Hematopoietic multipotent progenitor cell treated with erythropoietin and hydrocortisone succinate and interleukin-3 and kit ligand, for 8 days (in vitro differentiated cells): ENCODE measurements around the gene CCR6.
"Not testable (repeated sequence)": the region's sequence is repeated elsewhere in the genome, so short reads cannot be mapped to it uniquely, and the experiment has no call there.

ENCODE experiments used
- DNase-seq: peaks from one replicate; pipeline ENCODE4 v3.0.0-alpha.2; 2015

Gene CCR6

DNA sequence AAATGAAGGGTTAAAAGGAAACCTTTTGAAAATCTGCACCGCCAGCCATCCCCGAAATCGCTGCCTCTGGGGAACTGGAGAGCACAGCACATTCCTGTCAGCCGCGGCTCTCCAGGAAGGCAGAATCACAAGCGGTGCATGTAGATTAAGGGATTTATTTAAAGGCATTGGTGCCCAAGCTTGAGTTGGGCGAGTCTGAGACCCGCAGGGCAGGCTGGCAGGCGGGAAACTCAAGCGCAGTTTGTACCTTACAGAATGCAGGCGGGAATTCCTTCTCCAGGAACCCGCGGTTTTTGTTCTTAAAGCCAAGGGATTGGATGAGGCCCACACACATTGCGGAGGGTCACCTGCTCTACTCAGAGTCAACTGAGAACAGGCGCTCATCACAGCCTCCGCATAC, 24.1 kb downstream of the CCR6 start:
- DNase-seq, result no peak

- no peak for DNase-seq
Measured at GRCh38 chr6:167148021-167148420, 25.1 kb downstream of the CCR6 start.

- DNase-seq, result no peak
Measured at GRCh38 chr6:167148997-167149396, 26.1 kb downstream of the CCR6 start.

GRCh38 chr6:167150941-167151549, 28.1 kb downstream of the CCR6 start:
- DNase-seq, result no peak

GRCh38 chr6:167151648-167152047, 28.8 kb downstream of the CCR6 start:
- DNase-seq, result no peak

- DNase-seq, result no peak
Measured at GRCh38 chr6:167152862-167153261, 30.0 kb downstream of the CCR6 start.

- DNase-seq, result no peak
Measured at GRCh38 chr6:167153521-167153959, 30.6 kb downstream of the CCR6 start.

DNA sequence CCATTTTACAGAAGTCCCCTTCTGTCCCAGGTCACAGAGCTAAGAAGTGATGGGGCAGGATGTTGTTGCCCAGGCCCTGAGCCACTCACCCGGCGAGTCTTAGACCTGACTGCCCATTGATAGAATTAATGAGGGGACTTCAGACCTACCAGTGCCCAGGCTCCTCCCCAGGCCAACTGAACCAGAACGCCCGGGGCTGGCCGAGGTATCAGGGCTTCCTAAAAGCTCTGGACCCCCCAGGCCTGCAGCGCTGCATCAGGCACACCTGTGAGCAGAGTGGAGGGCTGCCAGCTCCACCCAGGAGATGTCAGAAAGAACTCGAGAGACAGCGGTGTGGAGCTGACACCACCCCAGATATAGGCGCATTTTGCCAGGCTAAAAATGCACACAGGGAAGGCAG, 31.4 kb downstream of the CCR6 start:
- DNase-seq, result no peak

GRCh38 chr6:167154895-167155294, 32.0 kb downstream of the CCR6 start:
- DNase-seq, result no peak

DNA sequence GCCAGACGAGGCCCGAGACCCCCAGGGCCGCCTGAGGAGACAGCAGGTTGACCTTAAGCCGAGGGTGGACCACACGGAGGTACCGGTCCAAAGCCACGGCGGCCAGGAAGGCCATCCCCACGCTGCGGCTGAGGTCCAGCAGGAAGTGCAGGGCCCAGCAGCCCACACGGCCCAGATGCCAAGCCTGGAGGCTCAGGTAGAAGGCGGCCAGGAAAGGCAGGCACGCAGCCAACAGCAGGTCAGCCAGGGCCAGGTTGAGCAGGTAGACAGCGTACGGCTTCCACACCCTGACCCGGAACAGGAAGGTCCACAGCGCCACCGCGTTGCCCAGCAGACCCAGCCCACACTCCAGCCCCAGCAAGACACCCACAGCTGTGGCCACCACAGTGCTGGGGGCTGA, 34.5 kb downstream of the CCR6 start:
- DNase-seq, result no peak

- DNase-seq, result no peak
Measured at GRCh38 chr6:167157863-167158262, 35.0 kb downstream of the CCR6 start, which contains the start of gene GPR31. TSS of gene GPR31 (minus strand) at chr6:167157980. CDS start at chr6:167157831, 149 bp downstream.

GRCh38 chr6:167161851-167162467, 39.1 kb downstream of the CCR6 start:
- DNase-seq, result no peak

DNA sequence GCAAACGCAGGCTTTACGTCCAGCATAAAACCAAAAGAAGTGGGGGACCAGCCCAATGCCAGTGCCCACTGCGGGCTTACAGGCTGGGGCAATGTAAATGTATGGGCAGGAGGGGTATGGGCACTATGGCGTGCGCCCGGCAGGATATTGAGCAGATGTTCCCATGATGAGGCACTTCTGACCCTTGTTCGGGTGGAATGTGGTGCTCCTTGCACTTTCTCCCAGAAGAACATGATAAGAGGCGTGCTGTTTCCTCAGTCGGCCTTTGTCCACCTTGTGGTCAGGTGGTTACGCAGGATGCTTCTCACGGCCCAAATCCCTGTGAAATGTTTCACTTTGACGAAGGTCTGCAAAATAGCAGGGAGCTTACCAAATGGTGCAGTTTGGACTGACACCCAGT, 39.7 kb downstream of the CCR6 start:
- DNase-seq, result no peak

- DNase-seq, result no peak
Measured at GRCh38 chr6:167163476-167164011, 40.6 kb downstream of the CCR6 start.

- no peak for DNase-seq
Measured at GRCh38 chr6:167164261-167164660, 41.4 kb downstream of the CCR6 start.

DNA sequence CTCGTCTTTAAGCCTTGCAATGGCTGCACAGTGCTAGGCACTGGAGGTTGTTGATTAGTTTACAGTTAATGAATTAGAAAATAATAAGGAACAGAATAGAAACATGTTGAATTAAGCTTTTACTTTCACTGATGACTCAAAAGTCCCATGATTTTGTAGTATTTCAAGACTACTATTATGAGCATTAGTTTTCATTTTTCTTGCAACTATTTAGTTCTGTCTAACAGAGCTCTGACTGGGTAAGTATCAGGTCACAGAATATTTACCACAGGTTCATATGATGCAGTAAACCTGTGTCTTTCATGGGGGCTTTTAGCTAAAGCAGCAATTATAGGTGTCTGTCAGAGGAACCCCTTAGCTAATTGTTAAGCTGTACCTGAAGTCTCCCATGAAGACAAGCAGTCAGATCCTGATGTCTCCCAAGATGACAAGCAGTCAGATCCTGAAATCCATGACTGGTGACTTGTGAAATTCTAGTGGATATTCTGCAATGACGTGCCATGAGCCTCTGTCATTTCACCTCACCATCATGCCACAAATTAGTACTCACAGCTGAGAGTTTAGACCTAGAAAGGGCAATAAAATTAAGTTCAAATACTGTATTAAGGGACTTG, 43.1 kb downstream of the CCR6 start:
- no peak for DNase-seq

DNA sequence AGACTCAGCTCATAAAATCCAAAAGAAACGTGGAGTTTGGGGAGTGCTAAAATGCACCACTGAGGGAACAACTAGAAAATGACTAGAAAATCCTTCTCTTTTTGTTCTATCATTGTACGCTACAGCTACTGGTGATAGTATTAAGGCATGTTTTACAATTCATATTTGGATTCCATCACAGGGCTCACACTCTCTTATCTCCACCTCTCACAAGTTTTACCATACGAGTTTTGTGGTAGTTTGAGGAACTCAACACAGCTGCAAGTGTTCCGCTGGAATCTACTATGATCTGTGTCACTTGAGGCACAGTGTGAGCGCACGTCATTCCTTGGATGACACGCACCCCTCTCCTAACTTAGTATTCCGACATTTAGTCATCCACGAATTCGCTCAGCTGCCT, 44.8 kb downstream of the CCR6 start:
- peak; percentile 5 for DNase-seq

DNA sequence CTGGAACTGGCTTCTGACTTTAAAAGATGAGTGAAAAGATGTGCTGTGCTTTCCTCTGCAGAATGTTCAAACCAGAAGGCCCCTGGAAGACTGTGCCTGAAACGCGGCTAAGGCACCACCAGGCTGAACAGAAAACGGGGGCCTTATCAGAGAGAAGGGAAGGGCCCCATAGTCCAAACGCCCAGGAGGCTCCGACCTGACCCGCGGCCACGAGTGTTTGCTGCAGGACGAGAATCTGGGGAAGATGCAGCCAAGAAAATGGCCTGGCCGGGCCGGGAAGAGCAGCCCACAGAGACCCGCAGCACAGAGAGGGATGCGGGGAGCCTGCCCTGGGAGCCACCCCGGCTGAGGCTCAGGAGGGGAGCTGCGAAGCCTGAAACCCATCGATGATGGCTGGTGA, 45.4 kb downstream of the CCR6 start:
- DNase-seq, result not testable (repeated sequence)

- DNase-seq, result not testable (repeated sequence)
Measured at GRCh38 chr6:167169867-167170266, 47.0 kb downstream of the CCR6 start.

DNA sequence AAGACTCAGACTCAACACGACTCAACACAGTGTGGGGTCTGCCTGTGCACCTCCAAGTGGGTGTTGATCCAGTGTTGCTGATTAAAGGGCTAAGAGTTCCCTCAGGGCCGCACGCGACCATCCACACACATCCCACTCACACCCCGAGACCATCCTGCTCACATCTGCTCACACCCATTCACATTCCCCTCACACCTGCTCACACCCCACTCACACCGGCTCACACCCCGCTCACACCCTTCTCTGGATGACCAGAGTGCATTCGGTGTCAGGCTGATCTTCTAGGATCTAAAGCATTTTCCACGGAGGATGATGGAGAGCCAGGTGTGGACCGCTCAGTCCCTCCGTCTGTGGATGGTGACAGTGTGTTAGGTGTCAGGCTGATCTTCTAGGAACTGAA, 48.4 kb downstream of the CCR6 start:
- not testable (repeated sequence) for DNase-seq

- not testable (repeated sequence) for DNase-seq
Measured at GRCh38 chr6:167172011-167172410, 49.1 kb downstream of the CCR6 start.

DNA sequence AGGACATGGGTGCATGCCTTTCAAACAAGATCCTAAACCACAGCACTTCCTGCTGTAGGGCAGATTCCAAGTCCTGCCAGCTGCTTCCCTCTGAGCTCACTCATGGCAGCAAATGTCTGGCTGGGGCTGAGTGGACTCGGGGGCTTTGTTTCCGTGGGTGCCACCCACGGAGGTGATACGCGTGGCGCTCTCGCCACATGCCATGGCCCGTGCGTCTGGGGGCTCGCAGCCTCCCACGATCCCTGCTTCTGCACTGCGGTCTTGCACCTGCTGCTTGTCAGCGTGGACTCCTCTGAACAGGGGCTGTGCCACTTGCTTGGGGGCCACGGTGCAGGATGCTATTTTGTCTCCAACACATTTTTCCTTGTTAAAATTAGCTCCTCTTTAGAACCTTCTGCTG, 54.4 kb downstream of the CCR6 start:
- DNase-seq, result not testable (repeated sequence)

GRCh38 chr6:167178896-167179655, 56.2 kb downstream of the CCR6 start:
- DNase-seq, result not testable (repeated sequence)
